HG03095 (cell line): ENCODE data around the gene CCIN.

Experiments
- ATAC-seq: cut with Tn5 transposase; IDR thresholded peaks from one replicate; pipeline ENCODE4 v1.9.1; 2021; ENCODE audit warnings: moderate library complexity; ENCODE audit not compliant: unreplicated experiment

Gene CCIN

DNA sequence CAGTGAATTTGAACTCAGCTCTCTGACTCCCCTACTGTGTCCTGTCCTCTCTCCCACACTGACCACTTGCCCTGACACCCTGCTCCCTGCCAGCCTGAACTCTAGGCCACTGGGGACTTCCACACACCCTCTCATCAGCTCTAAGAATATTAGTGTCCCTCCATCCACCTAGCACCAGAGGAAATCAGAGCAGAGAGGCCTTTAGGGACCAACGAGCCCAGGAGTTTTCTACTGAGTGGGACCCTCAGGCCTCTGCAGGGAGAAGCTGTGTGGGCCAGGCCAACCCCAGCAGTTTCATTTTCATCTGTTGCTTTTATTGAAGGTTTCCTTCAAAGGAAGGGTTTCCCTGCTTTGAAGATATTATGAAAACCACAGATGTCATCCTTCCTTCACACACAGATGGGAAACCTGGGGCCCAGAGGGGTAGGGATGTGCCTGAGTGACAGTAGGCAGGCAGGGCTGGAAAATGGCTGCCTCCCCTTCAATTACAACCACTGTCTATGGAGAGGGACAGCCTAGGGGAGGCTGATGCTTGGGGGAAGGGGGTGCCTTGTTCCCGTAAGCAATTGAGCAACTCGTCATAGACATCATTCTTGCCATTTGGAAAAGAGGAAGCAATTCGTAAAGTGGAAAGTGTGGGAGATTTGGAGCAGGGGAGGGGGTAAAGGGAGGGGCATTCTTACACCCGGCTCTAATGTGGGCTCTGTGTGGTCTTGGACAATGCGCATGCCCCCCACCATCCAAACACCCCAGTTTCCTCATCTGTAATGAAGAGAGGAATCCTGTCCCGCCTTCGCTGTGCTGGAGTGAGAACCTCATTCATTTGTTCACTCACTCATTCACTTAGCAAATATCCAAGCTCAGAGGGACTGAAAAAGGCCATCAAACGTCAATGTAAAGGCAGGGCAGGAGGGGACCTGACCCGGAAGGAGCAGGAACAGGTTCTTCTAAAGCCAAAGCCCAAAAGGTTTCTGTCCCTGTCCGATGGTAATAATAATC is 28.8 kb upstream of the CCIN start:
- no peak for ATAC-seq

- ATAC-seq, result no peak
These were observed 27.9 kb upstream of the CCIN start for GRCh38 chr9:36141288-36141687.

GRCh38 chr9:36141761-36142160 is 27.4 kb upstream of the CCIN start:
- ATAC-seq, result no peak

- ATAC-seq, result no peak
These were observed 26.5 kb upstream of the CCIN start for GRCh38 chr9:36142510-36143244.

DNA sequence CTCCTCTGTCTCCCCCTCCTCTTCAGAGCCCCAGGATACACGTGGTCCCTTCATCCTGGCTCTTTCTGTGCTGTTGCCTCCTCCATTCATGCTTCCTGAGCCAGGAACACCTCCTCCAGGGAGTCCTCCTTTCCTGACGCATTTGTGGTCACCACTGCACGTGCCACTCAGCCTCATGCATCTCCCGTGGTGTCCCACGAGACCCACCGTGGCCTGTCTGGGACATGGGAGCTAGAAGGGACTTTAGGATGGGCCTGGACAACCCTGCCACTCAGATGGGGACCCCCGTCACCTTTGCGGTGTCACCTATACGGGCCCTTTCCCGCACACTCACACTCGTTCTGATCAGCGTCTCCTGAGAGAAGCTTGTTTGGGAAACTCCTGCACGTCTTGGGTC is 25.9 kb upstream of the CCIN start:
- no peak for ATAC-seq

GRCh38 chr9:36144309-36145232 is 24.6 kb upstream of the CCIN start:
- ATAC-seq, result no peak

GRCh38 chr9:36145970-36146369 is 23.2 kb upstream of the CCIN start:
- ATAC-seq, result no peak

DNA sequence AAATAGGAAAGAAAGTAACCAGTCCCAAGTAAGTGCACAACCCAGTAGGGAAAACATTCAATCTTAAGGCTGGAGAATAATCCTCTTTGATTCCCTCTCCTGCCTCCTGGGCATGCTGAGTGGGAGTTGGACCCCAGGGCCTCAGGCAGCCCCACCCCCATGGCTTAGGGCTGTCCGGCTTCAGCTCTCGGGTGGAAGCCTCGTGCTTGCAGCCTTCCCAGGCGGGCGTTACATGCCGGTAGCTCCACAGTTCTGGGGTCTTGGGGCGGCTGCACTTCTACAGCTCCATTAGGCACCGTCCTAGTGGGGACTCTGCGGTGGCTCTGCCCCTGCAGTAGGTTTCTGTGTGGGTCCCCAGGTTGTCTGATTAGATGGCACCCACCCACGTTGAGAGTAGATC is 22.5 kb upstream of the CCIN start:
- no peak for ATAC-seq

DNA sequence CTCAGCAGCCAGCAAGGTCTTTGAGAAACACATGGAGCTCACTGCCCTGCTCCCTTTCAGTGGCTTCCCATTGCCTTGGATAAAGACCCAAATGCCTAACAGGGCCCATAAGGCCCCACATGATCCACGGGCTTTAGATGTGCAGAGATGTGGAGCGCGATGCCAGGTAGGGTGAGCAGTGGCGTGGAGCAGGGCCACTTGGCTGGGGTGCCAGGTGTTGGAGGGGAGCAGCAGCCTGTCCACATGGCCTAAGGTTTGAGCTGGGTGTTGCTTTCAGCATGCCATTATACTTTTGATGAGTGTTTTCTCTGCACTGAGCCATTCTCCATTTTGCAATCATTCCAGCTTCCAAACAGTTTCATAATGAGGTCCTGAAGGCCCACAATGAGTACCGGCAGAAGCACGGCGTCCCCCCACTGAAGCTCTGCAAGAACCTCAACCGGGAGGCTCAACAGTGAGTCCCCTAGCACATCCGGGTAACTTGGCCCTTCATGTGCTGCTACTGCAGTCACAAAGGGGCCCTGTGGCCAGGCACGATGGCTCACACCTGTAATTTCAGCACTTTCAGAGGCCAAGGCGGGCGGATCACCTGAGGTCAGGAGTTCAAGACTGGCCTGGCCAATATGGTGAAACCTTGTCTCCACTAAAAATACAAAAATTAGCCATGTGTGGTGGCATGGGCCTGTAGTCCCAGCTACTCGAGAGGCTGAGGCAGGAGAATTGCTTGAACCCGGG is 21.6 kb upstream of the CCIN start:
- no peak for ATAC-seq

GRCh38 chr9:36148311-36149051 is 20.7 kb upstream of the CCIN start:
- peak; percentile 34 for ATAC-seq

DNA sequence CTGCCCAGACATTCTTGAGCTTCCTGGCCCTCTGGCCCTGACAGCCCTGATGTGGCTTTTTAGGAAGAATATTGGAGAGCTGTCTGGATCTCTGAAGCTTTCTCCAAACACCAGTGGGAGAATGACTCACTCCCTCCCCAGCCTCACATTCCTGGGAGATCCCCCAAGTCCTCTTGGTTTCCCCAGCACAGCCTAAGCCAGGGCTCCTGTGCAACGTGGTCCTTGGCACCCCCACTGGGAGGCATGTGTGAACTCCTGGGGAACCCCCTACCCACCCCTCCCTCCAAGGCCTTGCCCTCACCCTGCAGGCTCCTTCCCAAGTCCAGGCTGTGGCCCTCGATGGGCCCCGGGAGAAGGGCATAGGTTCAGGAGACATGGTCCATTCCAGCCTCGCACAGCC is 20.0 kb upstream of the CCIN start:
- ATAC-seq, result no peak

DNA sequence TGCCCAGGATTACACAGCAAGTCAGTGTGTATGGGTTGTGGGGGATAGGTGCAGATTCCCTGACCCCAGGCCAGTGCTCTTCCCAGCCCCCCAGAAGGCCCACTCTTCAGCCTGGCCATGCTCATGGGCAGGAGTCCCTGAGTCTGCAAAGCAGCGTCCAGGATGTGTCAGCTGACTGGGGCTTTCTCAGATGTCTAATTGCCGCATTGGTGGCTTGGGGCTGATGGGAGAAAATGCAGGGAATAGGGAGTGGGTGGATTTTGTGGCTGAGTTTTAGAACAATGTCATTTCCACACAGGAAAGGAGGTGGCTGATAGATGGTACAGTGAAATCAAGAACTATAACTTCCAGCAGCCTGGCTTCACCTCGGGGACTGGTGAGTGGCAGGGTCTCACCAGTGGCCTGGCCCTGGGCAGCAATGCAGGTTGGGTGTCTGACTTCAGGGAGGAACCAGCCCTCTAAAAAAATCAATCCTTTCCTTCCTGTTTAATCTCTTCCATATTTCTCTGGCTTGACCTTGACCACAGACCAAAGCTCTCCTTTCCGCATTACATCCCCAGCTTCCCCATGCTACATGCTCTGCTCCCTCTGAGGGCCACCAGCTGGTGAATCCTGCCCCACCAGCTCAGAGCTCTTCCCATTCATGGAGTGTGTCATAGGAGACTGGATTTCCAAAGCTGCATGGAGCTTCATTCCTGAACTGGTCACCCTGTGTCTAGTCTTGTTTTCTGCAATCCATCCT is 18.4 kb upstream of the CCIN start:
- ATAC-seq, result no peak

DNA sequence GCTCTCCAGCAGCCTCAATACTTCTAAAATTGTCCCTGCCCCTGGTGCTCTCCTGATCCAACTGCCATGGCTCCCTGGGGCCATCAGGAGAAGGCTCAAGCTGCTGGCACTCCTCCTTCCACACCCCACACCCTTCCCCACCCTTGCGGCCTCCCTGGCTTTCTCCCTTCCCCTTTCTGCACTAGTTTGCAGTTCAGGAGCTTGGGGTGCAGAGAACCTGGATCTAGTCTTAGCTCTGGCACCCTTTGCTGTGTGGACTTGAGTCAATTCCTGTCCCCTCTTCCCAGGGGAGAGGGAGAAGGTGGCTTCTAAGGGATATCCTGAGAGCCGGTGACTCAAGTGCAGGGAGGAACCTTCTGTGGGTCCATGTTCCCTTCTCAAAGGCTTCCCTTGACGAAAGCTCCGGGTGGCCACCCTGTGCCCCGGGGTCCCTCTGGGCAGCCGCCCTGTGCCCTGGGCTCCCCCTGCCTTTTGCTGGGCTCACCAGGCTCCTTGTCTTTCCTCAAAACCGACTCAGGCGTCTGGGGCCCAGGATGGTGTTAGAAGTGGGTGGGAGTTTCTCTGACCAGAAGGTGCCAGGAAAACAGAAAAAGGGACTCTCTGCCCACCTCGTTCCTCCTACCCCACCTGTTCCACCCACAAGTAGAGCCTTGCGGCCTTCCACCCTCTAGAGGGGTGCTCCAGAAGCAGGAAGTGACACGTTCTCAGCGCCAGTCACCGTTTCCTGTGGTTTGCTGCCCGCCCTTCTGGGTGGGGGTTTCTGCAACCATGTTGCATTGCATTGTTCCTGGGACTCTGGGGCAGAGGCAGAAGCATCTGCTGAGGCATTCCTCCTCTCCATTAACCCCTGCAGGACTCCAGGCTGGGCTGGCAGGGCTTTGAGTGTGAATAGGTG is 17.6 kb upstream of the CCIN start:
- peak; percentile 81 for ATAC-seq

DNA sequence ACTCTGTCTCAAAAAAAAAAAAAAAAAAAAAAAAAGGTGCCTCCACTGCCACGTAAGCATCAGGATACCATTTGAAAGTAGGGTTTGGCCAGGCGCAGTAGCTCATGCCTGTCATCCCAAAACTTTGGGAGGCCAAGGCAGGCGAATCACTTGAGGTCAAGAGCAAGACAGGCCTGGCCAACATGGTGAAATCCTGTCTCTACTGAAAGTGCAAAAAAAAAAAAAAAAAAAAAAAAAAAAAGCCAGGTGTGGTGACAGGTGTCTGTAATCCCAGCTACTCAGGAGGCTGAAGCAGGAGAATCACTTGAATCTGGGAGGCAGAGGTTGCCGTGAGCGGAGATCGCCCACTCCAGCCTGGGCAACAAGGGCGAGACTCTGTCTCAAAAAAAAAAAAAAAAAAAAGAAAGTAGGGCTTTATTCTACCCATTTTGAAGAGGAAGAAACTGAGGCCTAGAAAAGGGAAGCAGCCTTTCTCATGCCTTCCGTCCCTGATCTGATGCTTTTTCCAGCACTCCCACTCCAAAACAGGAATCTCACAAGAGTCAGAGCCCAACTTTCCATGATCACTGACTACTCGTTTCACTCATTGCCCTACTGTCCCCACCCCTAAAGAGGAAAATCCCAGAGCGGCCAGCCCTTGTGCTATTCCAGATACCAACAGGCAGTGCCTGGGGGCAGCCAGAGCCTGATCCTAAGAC is 16.3 kb upstream of the CCIN start:
- ATAC-seq, result no peak

- ATAC-seq, result no peak
These were observed 15.4 kb upstream of the CCIN start for GRCh38 chr9:36153746-36154145.

GRCh38 chr9:36154331-36154952 is 14.7 kb upstream of the CCIN start:
- no peak for ATAC-seq

- no peak for ATAC-seq
These were observed 13.1 kb upstream of the CCIN start for GRCh38 chr9:36156116-36156515.
